HEK293 (cell line): ENCODE results near the gene PIK3CA.

Experiments used
- BCL11A ChIP-seq: fragments of 450-650 bp; formaldehyde crosslinking; IDR thresholded peaks from 2 replicates; pipeline ENCODE4 v1.5.1; 2016; ENCODE audit warnings: low read depth, missing biosample characterization, missing genetic modification characterization
- SETDB1 ChIP-seq: IDR thresholded peaks from one replicate; pipeline ENCODE4 v1.6.1; 2017; ENCODE audit warnings: mild to moderate bottlenecking, low read length, moderate library complexity, mixed read lengths; ENCODE audit not compliant: insufficient read length
- TCF7L2 ChIP-seq: IDR thresholded peaks from 2 replicates; pipeline ENCODE4 v1.6.1; 2011; ENCODE audit warnings: low read depth, mild to moderate bottlenecking, inconsistent platforms, low read length, moderate library complexity, borderline replicate concordance
- YY1 ChIP-seq: fragments of 450-650 bp; formaldehyde crosslinking; IDR thresholded peaks from 2 replicates; pipeline ENCODE4 v1.5.1; 2018; ENCODE audit warnings: missing biosample characterization, missing genetic modification characterization
- ZNF350 ChIP-seq: fragments of 450-650 bp; formaldehyde crosslinking; IDR thresholded peaks from 2 replicates; pipeline ENCODE4 v1.5.0; 2017; ENCODE audit warnings: missing biosample characterization, mild to moderate bottlenecking, missing genetic modification characterization

DNA sequence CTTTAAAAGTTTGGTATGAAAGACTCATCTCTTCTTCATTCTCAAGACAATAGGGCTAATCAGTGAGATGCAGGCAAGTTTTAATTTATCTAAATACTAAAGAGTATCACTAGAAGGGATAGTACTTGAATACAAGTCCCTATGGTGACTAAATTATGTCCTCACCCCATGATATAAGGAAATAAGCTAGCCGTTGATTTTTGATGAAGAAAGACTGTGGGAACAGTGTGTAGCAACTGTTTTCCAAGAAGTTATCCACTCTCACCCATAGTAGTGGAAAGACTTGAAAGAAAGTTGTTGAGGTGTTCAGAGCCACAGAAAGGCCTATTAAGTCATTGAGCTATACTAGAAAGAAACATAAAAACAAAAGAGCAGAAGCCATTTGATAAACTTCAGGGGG, 36.7 kb downstream of the PIK3CA start:
- no peak for TF ChIP-seq BCL11A (tag by site-specific recombination)
- no peak for TF ChIP-seq TCF7L2
- no peak for TF ChIP-seq YY1 (tag by site-specific recombination)
- no peak for TF ChIP-seq ZNF350
- TF ChIP-seq SETDB1: no peak
